Memory B cell (primary cell): ENCODE measurements around the gene FOXD4L3.
"Not testable (repeated sequence)": the region's sequence is repeated elsewhere in the genome, so short reads cannot be mapped to it uniquely, and the experiment has no call there.

Experiments used
- ATAC-seq: fragments of 150-1000 bp; cut with Tn5 transposase; 2 replicates; pipeline ENCODE4 v1.10.0; 2021; ENCODE audit warnings: low read depth, mild to moderate bottlenecking, moderate library complexity
- DNase-seq, 2 donors: peaks; one replicate each; pipeline ENCODE4 v3.0.0; 2022; ENCODE audit warnings: low spot score in 2 of 2
- H3K27ac Mint-ChIP-seq: one replicate; pipeline ENCODE4 v1.8.0; 2022; ENCODE audit warnings: mild to moderate bottlenecking, moderate library complexity, mixed read lengths
- H3K27me3 Mint-ChIP-seq: one replicate; pipeline ENCODE4 v1.8.0; 2022; ENCODE audit warnings: mixed read lengths
- H3K36me3 Mint-ChIP-seq: one replicate; pipeline ENCODE4 v1.8.0; 2022; ENCODE audit warnings: mild to moderate bottlenecking, mixed read lengths
- H3K4me1 Mint-ChIP-seq: one replicate; pipeline ENCODE4 v1.8.0; 2022; ENCODE audit warnings: mixed read lengths
- H3K4me3 Mint-ChIP-seq: one replicate; pipeline ENCODE4 v1.8.0; 2022; ENCODE audit warnings: mild to moderate bottlenecking, moderate library complexity, mixed read lengths
- H3K9me3 Mint-ChIP-seq: one replicate; pipeline ENCODE4 v1.8.0; 2022; ENCODE audit warnings: mixed read lengths

FOXD4L3 gene

DNA sequence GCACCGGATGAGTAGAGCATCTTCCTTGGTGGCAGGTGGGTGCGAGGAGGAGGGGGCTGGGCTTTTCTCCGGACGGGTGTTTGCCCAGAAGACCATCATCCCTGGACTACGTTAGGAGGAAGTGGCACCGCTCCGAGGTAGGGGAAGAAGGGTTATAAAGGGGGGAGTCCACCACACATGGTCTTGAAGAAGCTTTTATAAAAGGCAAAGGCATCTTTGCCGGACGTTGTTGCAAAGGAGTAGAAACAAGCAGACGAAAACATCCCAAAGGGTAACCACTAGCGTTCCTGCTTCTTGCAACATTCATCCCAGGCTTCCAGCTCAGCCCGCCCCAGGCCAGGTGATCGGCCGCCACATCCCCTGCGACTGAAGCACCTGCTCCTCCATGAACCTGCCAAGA is at the start of gene FOXD4L3:
Gene FOXD4L3, plus strand, starts transcription at position 301 of the 400 bp plus-strand sequence. Its CDS starts 85 bp downstream, at position 386.
- not testable (repeated sequence) for H3K4me3 Mint-ChIP-seq, H3K4me1 Mint-ChIP-seq, DNase-seq, H3K27me3 Mint-ChIP-seq, ATAC-seq, H3K9me3 Mint-ChIP-seq, H3K36me3 Mint-ChIP-seq, H3K27ac Mint-ChIP-seq

DNA sequence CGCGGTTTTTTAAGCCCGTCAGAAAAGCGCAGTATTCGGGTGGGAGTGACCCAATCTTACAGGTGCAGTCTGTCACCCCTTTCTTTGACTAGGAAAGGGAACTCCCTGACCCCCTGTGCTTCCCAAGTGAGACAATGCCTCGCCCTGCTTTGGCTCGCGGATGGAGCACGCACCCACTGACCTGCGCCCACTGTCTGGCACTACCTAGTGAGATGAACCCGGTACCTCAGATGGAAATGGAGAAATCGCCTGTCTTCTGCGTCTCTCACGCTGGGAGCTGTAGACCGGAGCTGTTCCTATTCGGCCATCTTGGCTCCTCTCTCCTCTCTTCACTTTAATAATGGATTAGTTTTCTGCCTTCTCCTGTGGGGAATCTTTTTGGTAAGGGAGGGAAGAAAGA is 21.6 kb upstream of the FOXD4L3 start:
- not testable (repeated sequence) for H3K9me3 Mint-ChIP-seq, H3K27ac Mint-ChIP-seq, H3K36me3 Mint-ChIP-seq, DNase-seq, ATAC-seq, H3K27me3 Mint-ChIP-seq, H3K4me1 Mint-ChIP-seq, H3K4me3 Mint-ChIP-seq

DNA sequence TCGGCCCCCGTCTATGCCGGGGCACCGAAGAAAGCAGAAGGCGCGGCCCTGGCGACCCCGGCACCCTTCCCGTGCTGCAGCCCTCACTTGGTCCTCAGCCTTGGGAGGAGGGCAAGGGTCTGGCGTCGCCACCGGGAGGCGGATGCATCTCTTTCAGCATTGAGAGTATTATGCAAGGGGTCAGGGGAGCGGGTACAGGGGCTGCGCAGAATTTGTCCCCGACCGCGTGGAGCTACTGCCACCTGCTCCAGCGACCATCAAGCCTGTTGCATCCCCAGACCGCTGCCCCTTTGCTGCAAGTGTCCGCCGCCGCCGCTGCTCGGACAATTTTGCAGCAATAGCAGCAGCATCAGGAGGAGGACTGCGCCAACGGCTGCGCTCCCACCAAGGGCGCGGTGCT is 1.1 kb downstream of the FOXD4L3 start:
- not testable (repeated sequence) for H3K4me3 Mint-ChIP-seq, DNase-seq, H3K9me3 Mint-ChIP-seq, H3K36me3 Mint-ChIP-seq, H3K27me3 Mint-ChIP-seq, H3K27ac Mint-ChIP-seq, H3K4me1 Mint-ChIP-seq, ATAC-seq

DNA sequence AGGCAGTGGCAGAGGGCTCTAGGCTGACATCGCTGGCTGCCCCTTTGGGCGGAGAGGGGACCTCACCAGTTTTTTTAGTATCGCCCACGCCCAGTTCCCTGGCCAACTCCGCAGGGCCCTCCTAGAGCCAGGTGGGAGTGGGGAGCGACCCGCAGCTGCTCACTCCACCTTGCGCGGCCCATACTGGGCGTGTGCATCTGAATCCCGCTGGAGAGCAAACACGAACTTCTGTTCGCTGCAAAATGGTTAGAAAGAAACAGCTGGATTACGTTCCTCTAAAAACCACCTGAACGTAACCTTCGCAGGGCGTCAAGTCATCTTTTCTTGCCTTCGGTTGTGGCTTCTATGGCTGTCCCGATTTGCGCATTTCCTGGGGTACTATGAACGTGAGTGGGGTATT is 1.5 kb downstream of the FOXD4L3 start:
- not testable (repeated sequence) for H3K36me3 Mint-ChIP-seq, H3K27ac Mint-ChIP-seq, H3K4me3 Mint-ChIP-seq, DNase-seq, H3K9me3 Mint-ChIP-seq, H3K27me3 Mint-ChIP-seq, ATAC-seq, H3K4me1 Mint-ChIP-seq

DNA sequence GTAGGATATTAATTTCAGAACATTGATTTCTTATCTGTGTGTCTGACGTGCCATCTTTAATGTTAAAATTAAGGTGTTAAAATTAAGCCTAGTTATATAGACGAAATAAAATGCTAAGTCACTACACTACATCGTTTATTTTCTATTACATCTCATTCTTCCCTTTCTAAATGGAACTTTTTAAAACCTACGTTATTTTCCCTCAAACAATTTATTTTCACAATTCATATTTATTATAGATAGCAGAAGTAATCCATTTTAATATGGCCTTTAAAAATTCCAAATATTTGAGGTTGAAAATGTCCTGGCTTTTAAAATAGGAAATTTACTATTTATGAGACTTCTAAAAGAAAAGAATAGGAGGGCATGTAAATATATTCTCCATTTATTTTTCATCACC is 2.1 kb downstream of the FOXD4L3 start:
- H3K4me1 Mint-ChIP-seq, H3K27me3 Mint-ChIP-seq, ATAC-seq, H3K4me3 Mint-ChIP-seq, DNase-seq, H3K9me3 Mint-ChIP-seq, H3K36me3 Mint-ChIP-seq, H3K27ac Mint-ChIP-seq: not testable (repeated sequence)

DNA sequence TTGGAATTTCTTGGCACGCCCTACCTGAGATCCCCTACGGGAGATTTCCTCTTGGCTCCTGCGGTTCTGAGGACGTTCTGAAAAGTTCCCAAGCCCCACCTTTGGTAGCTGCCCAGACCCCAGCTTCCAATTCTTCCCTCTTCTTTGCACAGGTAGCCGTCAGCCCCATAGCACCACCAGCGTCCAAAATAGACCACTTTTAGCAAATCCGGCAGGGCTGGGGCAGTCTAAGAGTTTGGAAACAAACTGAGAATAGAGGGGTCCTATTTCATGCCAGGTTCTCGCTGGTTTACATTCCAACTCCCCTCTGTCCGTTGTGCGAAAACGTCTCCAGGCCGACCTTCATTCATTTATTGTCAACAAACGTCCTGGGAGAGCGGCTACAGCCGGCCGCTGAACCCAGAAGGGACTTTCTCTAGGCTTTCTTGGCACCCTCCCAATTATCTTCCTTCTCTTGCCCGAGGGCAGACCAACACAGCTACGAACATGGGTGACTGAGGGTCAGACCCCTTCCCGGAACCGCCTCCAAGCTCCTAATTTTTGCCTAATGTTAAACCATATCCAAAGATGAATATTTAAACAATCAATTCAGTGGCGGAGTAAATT is 3.1 kb downstream of the FOXD4L3 start:
- not testable (repeated sequence) for H3K27me3 Mint-ChIP-seq, H3K36me3 Mint-ChIP-seq, H3K9me3 Mint-ChIP-seq, H3K4me1 Mint-ChIP-seq, DNase-seq, H3K4me3 Mint-ChIP-seq, ATAC-seq, H3K27ac Mint-ChIP-seq

DNA sequence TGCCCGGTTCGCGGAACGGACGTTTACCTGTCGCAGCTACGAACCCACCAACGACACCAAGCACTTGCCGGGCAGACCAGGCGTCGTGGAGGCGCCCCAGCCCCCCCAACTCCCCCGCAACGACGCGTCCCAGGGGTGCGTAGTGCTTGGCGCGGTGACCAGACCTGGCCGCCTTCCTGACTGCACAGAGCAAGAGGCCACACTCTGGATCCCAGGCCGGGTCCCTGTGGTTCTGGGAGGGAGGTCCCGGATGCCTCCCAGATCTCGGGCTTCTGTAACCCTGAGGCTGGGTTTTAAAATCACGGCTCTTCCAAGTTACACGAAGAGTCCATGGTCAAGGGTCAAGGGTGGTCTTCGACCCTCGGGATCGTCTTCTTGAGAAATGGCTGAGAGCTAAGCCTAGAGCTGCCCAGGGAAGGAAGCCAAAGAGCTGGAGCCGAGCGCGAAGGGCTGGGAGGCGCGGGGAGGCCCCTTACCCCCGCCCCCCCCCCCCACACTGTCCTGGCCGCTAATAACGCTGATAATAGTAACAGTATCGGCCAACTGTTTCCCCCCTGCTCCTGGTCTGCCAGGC is 3.8 kb downstream of the FOXD4L3 start:
- H3K4me3 Mint-ChIP-seq, H3K9me3 Mint-ChIP-seq: not testable (repeated sequence)

DNA sequence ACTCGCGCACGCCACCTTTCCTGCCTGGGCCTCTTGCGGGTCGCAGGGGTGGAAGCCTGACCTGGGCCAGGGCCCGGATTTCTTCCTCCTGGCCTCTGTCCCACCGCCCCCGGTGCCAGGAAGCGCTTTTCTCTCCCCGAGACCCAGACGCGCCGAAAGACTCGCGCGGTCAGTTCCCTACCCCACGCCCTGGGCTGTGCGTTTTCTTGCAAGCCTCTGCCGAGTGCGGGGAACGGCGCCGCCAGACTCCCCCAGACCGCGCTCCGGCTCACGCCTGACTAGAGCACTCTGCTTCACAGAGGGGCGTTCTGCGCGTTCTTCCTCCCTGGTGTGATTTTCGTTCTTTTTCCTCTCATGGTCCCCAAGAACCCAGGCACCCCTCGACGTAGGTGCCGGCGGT is 4.5 kb downstream of the FOXD4L3 start:
- not testable (repeated sequence) for H3K4me1 Mint-ChIP-seq, H3K4me3 Mint-ChIP-seq, H3K27me3 Mint-ChIP-seq, ATAC-seq, H3K36me3 Mint-ChIP-seq, DNase-seq, H3K27ac Mint-ChIP-seq, H3K9me3 Mint-ChIP-seq

More for the DNA sequence above, 3.8 kb downstream of the FOXD4L3 start:
- not testable (repeated sequence) for H3K36me3 Mint-ChIP-seq, H3K27me3 Mint-ChIP-seq, ATAC-seq, H3K27ac Mint-ChIP-seq, H3K4me1 Mint-ChIP-seq, DNase-seq

DNA sequence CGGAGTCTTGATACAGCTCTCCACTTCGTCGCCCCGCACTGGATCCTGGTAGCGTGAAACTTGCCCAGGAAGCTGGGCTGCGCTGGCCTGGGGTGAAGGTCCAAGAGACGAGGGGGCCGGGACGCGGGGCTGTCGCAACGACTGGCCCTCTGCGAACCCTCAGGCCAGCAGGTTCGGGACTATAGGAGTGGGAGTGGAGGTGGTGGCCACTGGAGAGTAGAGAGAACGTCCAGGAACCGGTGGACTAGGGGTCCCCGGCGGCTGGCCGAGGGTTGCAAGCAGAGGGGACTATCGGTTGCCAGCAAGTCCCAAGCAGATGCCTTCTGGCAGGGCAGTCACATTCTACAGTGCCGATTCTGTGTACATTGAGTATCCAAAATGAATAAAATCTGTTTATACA is 5.0 kb downstream of the FOXD4L3 start:
- H3K4me3 Mint-ChIP-seq, H3K4me1 Mint-ChIP-seq, H3K36me3 Mint-ChIP-seq, DNase-seq, H3K9me3 Mint-ChIP-seq, H3K27me3 Mint-ChIP-seq, H3K27ac Mint-ChIP-seq, ATAC-seq: not testable (repeated sequence)

DNA sequence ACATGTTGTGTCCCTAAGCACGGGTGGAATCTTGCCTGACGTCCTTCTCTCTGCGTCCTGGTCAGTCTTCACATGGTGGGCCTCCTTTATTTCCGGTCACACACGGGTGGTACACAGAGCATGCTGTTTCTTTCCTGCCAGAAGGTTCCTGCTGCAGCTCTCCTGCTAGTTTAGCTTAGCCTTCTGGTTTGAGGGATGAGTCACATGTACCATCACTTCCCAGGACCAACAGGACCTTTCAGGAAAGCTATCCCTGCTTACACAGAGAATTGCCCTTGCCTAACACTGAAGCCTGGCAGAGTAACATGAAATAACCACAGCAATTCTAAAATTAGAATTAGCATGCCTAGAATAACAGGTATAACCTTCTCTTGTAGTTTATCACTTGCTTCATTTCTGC is 8.5 kb downstream of the FOXD4L3 start:
- H3K36me3 Mint-ChIP-seq, H3K4me1 Mint-ChIP-seq, H3K27ac Mint-ChIP-seq, H3K4me3 Mint-ChIP-seq, ATAC-seq, DNase-seq, H3K9me3 Mint-ChIP-seq, H3K27me3 Mint-ChIP-seq: not testable (repeated sequence)

DNA sequence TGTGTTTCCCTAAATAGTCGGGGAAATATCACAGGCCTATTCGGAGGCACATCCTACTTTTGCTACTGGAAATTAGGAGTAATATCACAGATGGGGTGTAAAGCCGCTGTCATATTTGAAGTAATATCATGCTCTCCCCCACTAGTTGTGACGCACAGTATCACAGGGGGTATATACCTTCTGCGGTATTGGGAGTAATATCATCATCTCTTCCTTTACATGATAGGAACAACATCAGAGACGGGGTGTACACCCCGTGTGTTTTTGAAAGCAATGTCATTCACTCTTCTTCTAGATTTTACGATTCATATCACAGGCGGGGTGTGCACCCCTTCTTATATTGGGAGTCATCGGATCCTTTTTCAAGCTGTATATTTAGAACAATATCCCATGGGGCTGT is 15.5 kb downstream of the FOXD4L3 start:
- H3K27me3 Mint-ChIP-seq, H3K4me3 Mint-ChIP-seq, ATAC-seq, H3K9me3 Mint-ChIP-seq, DNase-seq, H3K27ac Mint-ChIP-seq, H3K4me1 Mint-ChIP-seq, H3K36me3 Mint-ChIP-seq: not testable (repeated sequence)

DNA sequence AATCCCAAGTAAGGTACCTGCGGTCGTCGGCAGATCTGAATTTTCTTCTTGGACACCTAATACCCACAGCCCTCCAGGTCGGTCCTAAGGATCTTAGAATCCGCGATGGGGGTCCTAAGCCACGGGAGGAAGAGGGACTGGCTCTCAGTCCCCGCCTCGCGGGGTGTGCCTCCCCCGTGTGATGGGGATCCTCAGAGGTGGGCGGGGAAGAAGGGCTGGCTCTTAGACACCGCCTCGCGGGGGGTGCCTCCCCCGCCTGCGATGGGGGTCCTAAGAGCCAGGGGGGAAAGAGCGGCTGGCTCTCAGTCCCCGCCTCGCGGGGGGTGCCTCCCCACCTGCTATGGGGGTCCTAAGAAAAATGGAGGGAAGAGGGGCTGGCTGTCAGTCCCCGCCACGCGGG is 21.1 kb downstream of the FOXD4L3 start:
- H3K36me3 Mint-ChIP-seq, H3K9me3 Mint-ChIP-seq, H3K27me3 Mint-ChIP-seq, ATAC-seq, H3K27ac Mint-ChIP-seq, H3K4me3 Mint-ChIP-seq, DNase-seq, H3K4me1 Mint-ChIP-seq: not testable (repeated sequence)

DNA sequence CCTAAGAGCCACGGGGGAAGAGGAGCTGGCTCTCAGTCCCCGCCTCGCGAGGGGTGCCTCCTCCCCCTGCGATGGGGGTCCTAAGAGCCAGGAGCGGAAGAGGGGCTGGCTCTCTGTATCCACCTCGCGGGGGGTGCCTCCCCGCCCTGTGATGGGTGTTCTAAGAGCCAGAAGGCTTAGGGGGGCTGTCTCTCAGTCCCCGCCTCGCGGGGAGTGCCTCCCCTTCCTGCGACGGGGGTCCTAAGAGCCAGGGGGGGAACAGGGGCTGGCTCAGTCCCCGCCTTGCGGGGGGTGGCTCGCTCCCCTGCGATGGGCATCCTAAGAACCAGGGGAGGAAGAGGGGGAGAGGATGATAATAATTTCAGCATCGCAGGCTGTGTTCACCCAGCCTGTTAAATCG is 21.9 kb downstream of the FOXD4L3 start:
- not testable (repeated sequence) for H3K27ac Mint-ChIP-seq, ATAC-seq, H3K27me3 Mint-ChIP-seq, H3K9me3 Mint-ChIP-seq, H3K36me3 Mint-ChIP-seq, H3K4me3 Mint-ChIP-seq, DNase-seq, H3K4me1 Mint-ChIP-seq

DNA sequence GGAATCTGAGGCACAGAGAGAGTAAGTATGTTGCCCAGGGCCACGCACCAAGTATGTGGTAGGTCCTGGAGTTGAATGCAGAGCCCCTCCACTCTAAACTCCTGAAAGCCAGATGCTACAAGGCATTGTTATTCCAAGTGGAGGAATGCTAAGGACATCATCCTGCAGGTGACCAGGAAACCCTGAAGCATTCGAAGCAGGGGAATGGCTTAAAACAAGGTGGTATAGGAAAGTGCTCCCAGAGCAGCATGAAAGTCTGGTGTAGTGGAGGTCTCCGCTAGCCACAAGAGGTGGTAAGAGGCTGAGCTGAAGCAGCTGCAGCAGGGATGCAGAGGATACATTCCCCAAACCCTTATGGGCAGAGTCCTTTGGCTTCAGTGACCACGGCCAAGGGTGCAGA is 26.4 kb downstream of the FOXD4L3 start:
- not testable (repeated sequence) for ATAC-seq, H3K4me3 Mint-ChIP-seq, DNase-seq, H3K36me3 Mint-ChIP-seq, H3K27me3 Mint-ChIP-seq, H3K4me1 Mint-ChIP-seq, H3K9me3 Mint-ChIP-seq, H3K27ac Mint-ChIP-seq

DNA sequence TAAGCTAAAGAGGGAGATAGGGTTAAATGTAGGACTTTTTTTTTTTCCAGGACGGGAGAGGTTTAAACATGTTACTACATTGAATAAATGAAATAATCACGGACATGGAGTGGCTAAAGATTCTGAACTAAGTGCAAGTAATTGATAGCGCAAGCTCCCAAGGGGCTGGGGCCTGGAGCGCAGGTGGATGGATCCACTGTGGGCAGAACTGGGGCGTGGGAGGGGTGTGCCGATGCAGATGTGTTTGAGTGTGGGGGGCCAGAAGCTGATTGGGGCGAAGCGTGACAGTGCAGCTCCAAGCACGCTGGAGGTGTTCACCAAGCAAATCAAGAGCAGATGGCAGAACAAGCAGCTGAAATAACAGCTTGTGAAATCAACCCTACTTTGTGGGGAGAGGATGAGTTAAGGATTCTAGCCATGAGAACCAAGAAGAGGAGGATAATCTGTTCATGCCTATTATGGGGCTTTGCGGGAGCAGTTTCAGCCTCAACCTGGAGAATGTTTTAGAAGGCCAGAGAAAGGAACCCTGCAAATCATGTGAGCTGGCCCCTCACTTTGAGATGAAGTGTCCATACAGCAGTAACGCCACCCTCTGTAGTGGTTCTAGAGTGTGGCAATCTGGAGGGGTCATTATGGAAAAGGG is 28.0 kb downstream of the FOXD4L3 start:
- H3K4me3 Mint-ChIP-seq, DNase-seq, H3K4me1 Mint-ChIP-seq, H3K27me3 Mint-ChIP-seq, ATAC-seq, H3K27ac Mint-ChIP-seq, H3K9me3 Mint-ChIP-seq, H3K36me3 Mint-ChIP-seq: not testable (repeated sequence)
